GM12878 (cell line): Measurements from ENCODE around the gene LIPM. TPM values are rescaled to one million over a fixed set of nuclear protein-coding genes. Genes with fewer than 3 reads are reported as not detected.

Experiments used
- ATAC-seq: fragments of 200-7000 bp; cut with Tn5 transposase; 3 replicates; pipeline ENCODE4 v1.9.1; 2020; ENCODE audit warnings: mild to moderate bottlenecking, moderate library complexity
- BruUV-seq: library from RNA; stranded (reverse); fragments of 400-500 nt; replicated peaks from 2 replicates; lab custom pipeline; 2021; lab: Mats Ljungman, UMichigan
- CTCF ChIA-PET: fragments of 300-600 bp; sonication (Branson Sonifier 250); formaldehyde crosslinking; extraction: SDS; loops from one replicate; lab custom pipeline; 2021; ENCODE audit warnings: inconsistent platforms; lab: Yijun Ruan, JAX
- POLR2A ChIA-PET: fragments of 350-600 bp; formaldehyde crosslinking; extraction: SDS; loops from one replicate; lab custom pipeline; 2021; ENCODE audit warnings: inconsistent platforms; lab: Charles Lee
- RAD21 ChIA-PET: fragments of 300-600 bp; sonication (Branson Sonifier 250); formaldehyde crosslinking; loops from one replicate; lab custom pipeline; 2023; ENCODE audit warnings: antibody characterized with exemption; ENCODE audit not compliant: unreplicated experiment; lab: Charles Lee
- SMC1A ChIA-PET: fragments of 300-600 bp; sonication (Branson Sonifier 250); formaldehyde crosslinking; loops from one replicate; lab custom pipeline; 2023; ENCODE audit not compliant: unreplicated experiment, uncharacterized antibody; lab: Charles Lee
- DNase-seq: peaks from one replicate; pipeline ENCODE4 v3.0.0-alpha.2; 2011; ENCODE audit warnings: low read depth, low spot score
- FAIRE-seq: peaks from 3 replicates; lab custom pipeline; 2011; peaks lifted over from hg19 to GRCh38; lab: Jason Lieb, UNC
- H2AFZ ChIP-seq: 2 replicates; pipeline ENCODE4 v1.6.0; 2011; ENCODE audit warnings: low read depth, low read length, control low read depth; ENCODE audit not compliant: control insufficient read depth
- H3K27ac ChIP-seq: 2 replicates; pipeline ENCODE4 v1.5.1; 2011; ENCODE audit warnings: control low read depth; ENCODE audit not compliant: control insufficient read depth, insufficient read depth
- H3K27me3 ChIP-seq, 2 experiments: replicated peaks in 1 of 2; 2 replicates each; pipeline versions ENCODE4 v1.6.0 to v1.6.1; 2011; ENCODE audit warnings: low read length in 1 of 2; ENCODE audit not compliant: control insufficient read depth in 2 of 2, insufficient read depth in 2 of 2
- H3K36me3 ChIP-seq, 2 experiments: 2 replicates each; pipeline ENCODE4 v1.5.1; 2011; ENCODE audit warnings: low read length in 1 of 2; ENCODE audit not compliant: control insufficient read depth in 2 of 2, insufficient read depth in 2 of 2
- H3K4me1 ChIP-seq: 2 replicates; pipeline ENCODE4 v1.6.1; 2011; ENCODE audit warnings: mild to moderate bottlenecking, low read length, moderate library complexity, mixed read lengths; ENCODE audit not compliant: control insufficient read depth, insufficient read depth
- H3K4me2 ChIP-seq: 2 replicates; pipeline ENCODE4 v1.6.0; 2011; ENCODE audit warnings: control low read depth; ENCODE audit not compliant: control insufficient read depth, insufficient read depth
- H3K4me3 ChIP-seq: fragments of 200-600 bp; sonication (generic); 2 replicates; pipeline ENCODE4 v1.5.1; 2016
- H3K79me2 ChIP-seq: 2 replicates; pipeline ENCODE4 v1.6.0; 2011; ENCODE audit warnings: low read length; ENCODE audit not compliant: control insufficient read depth, insufficient read depth
- H3K9ac ChIP-seq: 2 replicates; pipeline ENCODE4 v1.8.0; 2011; ENCODE audit warnings: low read length, control low read depth, mixed read lengths; ENCODE audit not compliant: control insufficient read depth, insufficient read depth
- H3K9me3 ChIP-seq: replicated peaks from 3 replicates; pipeline ENCODE4 v1.5.1; 2011; ENCODE audit warnings: mild to moderate bottlenecking, low read length; ENCODE audit not compliant: control insufficient read depth, insufficient read depth
- H4K20me1 ChIP-seq: 2 replicates; pipeline ENCODE4 v1.6.0; 2011; ENCODE audit not compliant: control insufficient read depth, insufficient read depth
- BCL11A ChIP-seq: IDR thresholded peaks from 2 replicates; pipeline ENCODE4 v1.6.1; 2011; ENCODE audit warnings: low read depth, low read length
- CBX5 ChIP-seq: sonication (generic); IDR thresholded peaks from 2 replicates; pipeline ENCODE4 v1.6.1; 2016; ENCODE audit warnings: low read depth, moderate library complexity, mild to moderate bottlenecking, inconsistent platforms
- EGR1 ChIP-seq, 2 experiments: IDR thresholded peaks; 1 replicate in 1 of 2; 2 replicates in 1 of 2; pipeline ENCODE4 v1.6.1; 2011 to 2012; ENCODE audit warnings: low read depth in 2 of 2, low read length in 2 of 2, borderline replicate concordance in 1 of 2, mild to moderate bottlenecking in 1 of 2, moderate library complexity in 1 of 2
- EZH2 ChIP-seq: IDR thresholded peaks from 2 replicates; pipeline ENCODE4 v1.6.1; 2012; ENCODE audit warnings: low read depth, mild to moderate bottlenecking, control low read depth, inconsistent platforms, low read length, borderline replicate concordance; ENCODE audit not compliant: control insufficient read depth
- IKZF2 ChIP-seq, 2 experiments: fragments of 450-650 bp; IDR thresholded peaks; 2 replicates each; pipeline ENCODE4 v1.6.1; 2017; ENCODE audit warnings: mild to moderate bottlenecking in 2 of 2, moderate library complexity in 2 of 2
- MEF2A ChIP-seq: IDR thresholded peaks from 2 replicates; pipeline ENCODE4 v1.6.1; 2011; ENCODE audit warnings: low read depth, mild to moderate bottlenecking, low read length, moderate library complexity; ENCODE audit not compliant: insufficient read depth
- MTA2 ChIP-seq: fragments of 450-650 bp; IDR thresholded peaks from 2 replicates; pipeline ENCODE4 v1.6.1; 2016; ENCODE audit warnings: low read depth, mild to moderate bottlenecking, moderate library complexity
- RAD51 ChIP-seq: fragments of 450-650 bp; IDR thresholded peaks from 2 replicates; pipeline ENCODE4 v1.6.1; 2016; ENCODE audit warnings: moderate library complexity, mild to moderate bottlenecking, inconsistent platforms
- RB1 ChIP-seq: fragments of 450-650 bp; formaldehyde crosslinking; IDR thresholded peaks from 2 replicates; pipeline ENCODE4 v1.6.1; 2017; ENCODE audit warnings: mild to moderate bottlenecking, borderline replicate concordance
- RCOR1 ChIP-seq: conservative IDR thresholded peaks from 2 replicates; pipeline ENCODE4 v1.6.1; 2012; ENCODE audit warnings: low read depth, low read length, improper control_type of control experiment
- RFX5 ChIP-seq: IDR thresholded peaks from 2 replicates; pipeline ENCODE4 v1.6.1; 2011; ENCODE audit warnings: low read depth, low read length, improper control_type of control experiment
- SMAD1 ChIP-seq: fragments of 450-650 bp; IDR thresholded peaks from 2 replicates; pipeline ENCODE4 v1.6.1; 2018; ENCODE audit warnings: mild to moderate bottlenecking, low read depth; ENCODE audit not compliant: partially characterized antibody
- SMAD5 ChIP-seq: IDR thresholded peaks from 2 replicates; pipeline ENCODE4 v1.6.1; 2016; ENCODE audit warnings: antibody characterized with exemption, low read depth
- SMC3 ChIP-seq: IDR thresholded peaks from 2 replicates; pipeline ENCODE4 v1.6.1; 2011; ENCODE audit warnings: low read length, improper control_type of control experiment, borderline replicate concordance
- SP1 ChIP-seq: IDR thresholded peaks from one replicate; pipeline ENCODE4 v1.6.1; 2011; ENCODE audit warnings: low read depth, low read length
- TAF1 ChIP-seq: IDR thresholded peaks from 2 replicates; pipeline ENCODE4 v1.6.1; 2011; ENCODE audit warnings: mild to moderate bottlenecking, low read depth, low read length, borderline replicate concordance
- TARDBP ChIP-seq: IDR thresholded peaks from 2 replicates; pipeline ENCODE4 v1.6.1; 2016; ENCODE audit warnings: borderline replicate concordance
- ZNF24 ChIP-seq: fragments of 450-650 bp; IDR thresholded peaks from 2 replicates; pipeline ENCODE4 v1.6.1; 2017; ENCODE audit warnings: antibody characterized with exemption, mild to moderate bottlenecking
- WGBS: methylation state at CpG from one replicate; pipeline ENCODE4 v1.1.6; 2016; ENCODE audit warnings: low lambda C conversion rate; ENCODE audit not compliant: insufficient replicate concordance, insufficient coverage; ENCODE audit errors: missing lambda C conversion rate; 5-methylcytosine and 5-hydroxymethylcytosine counted together
- in situ Hi-C: fragments of 300-500 bp; cut with MboI; formaldehyde crosslinking; loops from 9 replicates; pipeline ENCODE4 v1.14.3; 2018; ENCODE audit warnings: mixed read lengths
- intact Hi-C: fragments of 100-400 bp; cut with micrococcal nuclease; formaldehyde crosslinking; loops from one replicate; pipeline ENCODE4 v1.14.2; 2022; ENCODE audit not compliant: unreplicated experiment
- polyA plus RNA-seq, 11 experiments: library from polyadenylated mRNA; depleted of rRNA in 4 of 11; unstranded in 6 of 11; stranded (reverse) in 5 of 11; fragments of >200 nt; fragmentation: Nextera tagmentation in 4 of 11; fragmentation: Illumina TruSeq in 1 of 11; extraction: Ambion mirVana in 4 of 11; extraction: Trizol in 1 of 11; gene quantifications; 1 replicate in 1 of 11; 2 replicates in 10 of 11; pipeline versions ENCODE4 v1.2.1 to v1.2.3, GENCODE V29; 2011 to 2016; ENCODE audit warnings: inconsistent platforms in 2 of 11, missing spikeins in 2 of 11, low read depth in 1 of 11
- total RNA-seq, 4 experiments: library from RNA; depleted of rRNA in 3 of 4; stranded (reverse); fragments of >200 nt in 3 of 4; fragmentation: Illumina TruSeq in 1 of 4; extraction: Trizol in 1 of 4; gene quantifications; 2 replicates each; pipeline versions ENCODE4 v1.2.1 to v1.2.3, GENCODE V29; 2013 to 2021
- TF ChIP-seq, protein P1 (sequence below): fragments of 450-650 bp; IDR thresholded peaks from 2 replicates; pipeline ENCODE4 v1.6.1; 2017; ENCODE audit warnings: mild to moderate bottlenecking, moderate library complexity
- TF ChIP-seq, protein P2 (sequence below), 3 experiments: IDR thresholded peaks in 2 of 3; conservative IDR thresholded peaks in 1 of 3; 2 replicates each; pipeline ENCODE4 v1.5.1; 2011; ENCODE audit warnings: low read depth in 3 of 3, low read length in 3 of 3, mild to moderate bottlenecking in 3 of 3, control low read depth in 2 of 3, moderate library complexity in 2 of 3, inconsistent platforms in 1 of 3, mixed read lengths in 1 of 3; ENCODE audit not compliant: control insufficient read depth in 2 of 3, insufficient read depth in 1 of 3; ENCODE audit errors: extremely low read depth in 1 of 3

LIPM gene
- total and polyA plus RNA-seq, 10 of the 15 experiments (the other 5 are each of a cell fraction or from before 2014, with no cell fraction given) = not detected

DNA sequence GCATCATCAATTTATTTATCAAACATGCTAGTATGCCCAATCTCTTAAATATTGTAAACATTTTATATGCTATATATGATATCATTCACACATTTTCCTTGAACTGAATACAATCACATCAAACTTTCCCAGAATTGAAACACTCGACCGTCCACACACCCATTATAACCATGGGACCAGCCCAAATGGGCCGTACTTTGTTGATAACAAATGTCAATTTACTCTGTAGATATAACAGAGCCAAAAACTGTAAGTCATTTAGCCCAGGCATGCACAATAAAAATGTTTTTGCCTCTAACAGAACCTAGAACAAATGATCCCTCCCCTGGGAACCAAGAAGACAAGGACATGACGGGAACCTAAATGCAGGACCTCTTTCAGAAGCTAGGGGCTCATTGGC is 49.8 kb downstream of the LIPM start:
- Histone ChIP-seq H3K4me3 (no peak overlapping the region), H3K27ac (no peak overlapping the region), H2AFZ (no peak overlapping the region), H3K9ac (no peak overlapping the region), H3K27me3 (no peaks in the 10 kb centered on the region), H3K4me2 (no peak overlapping the region), H3K36me3 (no peaks in the 10 kb centered on the region), H3K79me2 (no peaks in the 10 kb centered on the region), H3K4me1 (peaks cover 4% of the 10 kb centered on the region; the same call in 1 of the 2 replicates), H3K9me3 (no peaks in the 10 kb centered on the region), H4K20me1 (no peaks in the 10 kb centered on the region)
- ChIA-PET RAD21 (interaction anchor here (0.9 to 1.0 kb wide), 2 partner anchors 10 to 81 kb away, joined by 3 read pairs; no protein-coding TSS in a partner anchor), SMC1A (interaction anchor here (0.8 to 3.8 kb wide), 5 partner anchors 8 to 48 kb away, joined by 4 to 24 read pairs (median 5); no protein-coding TSS in a partner anchor), POLR2A (no interaction called here), CTCF (interaction anchor here (1.1 to 3.6 kb wide), 6 partner anchors 10 to 82 kb away, joined by 3 to 30 read pairs (median 6); no protein-coding TSS in a partner anchor)
- TF ChIP-seq SMAD5 = no peak
- no peak for TF ChIP-seq BCL11A
- TF ChIP-seq SMC3 = no peak
- no peak for TF ChIP-seq RFX5
- TF ChIP-seq EGR1 (IDR thresholded peaks at IDR 0.05; ENCODE audit: borderline replicate concordance in 1 of 2, low read depth in 2 of 2, low read length in 2 of 2) = no peak
- TF ChIP-seq SP1 = no peak
- TF ChIP-seq TARDBP = no peak
- TF ChIP-seq CBX5 = no peak
- TF ChIP-seq MEF2A = no peak
- TF ChIP-seq RB1 = no peak
- no peak for TF ChIP-seq RAD51
- TF ChIP-seq SMAD1 = no peak
- TF ChIP-seq MTA2 = no peak
- TF ChIP-seq IKZF2 (IDR thresholded peaks at IDR 0.05) = no peak
- no peak for TF ChIP-seq RCOR1
- no peak for TF ChIP-seq EZH2
- no peak for TF ChIP-seq TAF1
- TF ChIP-seq, protein P1, sequence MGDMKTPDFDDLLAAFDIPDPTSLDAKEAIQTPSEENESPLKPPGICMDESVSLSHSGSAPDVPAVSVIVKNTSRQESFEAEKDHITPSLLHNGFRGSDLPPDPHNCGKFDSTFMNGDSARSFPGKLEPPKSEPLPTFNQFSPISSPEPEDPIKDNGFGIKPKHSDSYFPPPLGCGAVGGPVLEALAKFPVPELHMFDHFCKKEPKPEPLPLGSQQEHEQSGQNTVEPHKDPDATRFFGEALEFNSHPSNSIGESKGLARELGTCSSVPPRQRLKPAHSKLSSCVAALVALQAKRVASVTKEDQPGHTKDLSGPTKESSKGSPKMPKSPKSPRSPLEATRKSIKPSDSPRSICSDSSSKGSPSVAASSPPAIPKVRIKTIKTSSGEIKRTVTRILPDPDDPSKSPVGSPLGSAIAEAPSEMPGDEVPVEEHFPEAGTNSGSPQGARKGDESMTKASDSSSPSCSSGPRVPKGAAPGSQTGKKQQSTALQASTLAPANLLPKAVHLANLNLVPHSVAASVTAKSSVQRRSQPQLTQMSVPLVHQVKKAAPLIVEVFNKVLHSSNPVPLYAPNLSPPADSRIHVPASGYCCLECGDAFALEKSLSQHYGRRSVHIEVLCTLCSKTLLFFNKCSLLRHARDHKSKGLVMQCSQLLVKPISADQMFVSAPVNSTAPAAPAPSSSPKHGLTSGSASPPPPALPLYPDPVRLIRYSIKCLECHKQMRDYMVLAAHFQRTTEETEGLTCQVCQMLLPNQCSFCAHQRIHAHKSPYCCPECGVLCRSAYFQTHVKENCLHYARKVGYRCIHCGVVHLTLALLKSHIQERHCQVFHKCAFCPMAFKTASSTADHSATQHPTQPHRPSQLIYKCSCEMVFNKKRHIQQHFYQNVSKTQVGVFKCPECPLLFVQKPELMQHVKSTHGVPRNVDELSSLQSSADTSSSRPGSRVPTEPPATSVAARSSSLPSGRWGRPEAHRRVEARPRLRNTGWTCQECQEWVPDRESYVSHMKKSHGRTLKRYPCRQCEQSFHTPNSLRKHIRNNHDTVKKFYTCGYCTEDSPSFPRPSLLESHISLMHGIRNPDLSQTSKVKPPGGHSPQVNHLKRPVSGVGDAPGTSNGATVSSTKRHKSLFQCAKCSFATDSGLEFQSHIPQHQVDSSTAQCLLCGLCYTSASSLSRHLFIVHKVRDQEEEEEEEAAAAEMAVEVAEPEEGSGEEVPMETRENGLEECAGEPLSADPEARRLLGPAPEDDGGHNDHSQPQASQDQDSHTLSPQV = no peak
- TF ChIP-seq, protein P2, sequence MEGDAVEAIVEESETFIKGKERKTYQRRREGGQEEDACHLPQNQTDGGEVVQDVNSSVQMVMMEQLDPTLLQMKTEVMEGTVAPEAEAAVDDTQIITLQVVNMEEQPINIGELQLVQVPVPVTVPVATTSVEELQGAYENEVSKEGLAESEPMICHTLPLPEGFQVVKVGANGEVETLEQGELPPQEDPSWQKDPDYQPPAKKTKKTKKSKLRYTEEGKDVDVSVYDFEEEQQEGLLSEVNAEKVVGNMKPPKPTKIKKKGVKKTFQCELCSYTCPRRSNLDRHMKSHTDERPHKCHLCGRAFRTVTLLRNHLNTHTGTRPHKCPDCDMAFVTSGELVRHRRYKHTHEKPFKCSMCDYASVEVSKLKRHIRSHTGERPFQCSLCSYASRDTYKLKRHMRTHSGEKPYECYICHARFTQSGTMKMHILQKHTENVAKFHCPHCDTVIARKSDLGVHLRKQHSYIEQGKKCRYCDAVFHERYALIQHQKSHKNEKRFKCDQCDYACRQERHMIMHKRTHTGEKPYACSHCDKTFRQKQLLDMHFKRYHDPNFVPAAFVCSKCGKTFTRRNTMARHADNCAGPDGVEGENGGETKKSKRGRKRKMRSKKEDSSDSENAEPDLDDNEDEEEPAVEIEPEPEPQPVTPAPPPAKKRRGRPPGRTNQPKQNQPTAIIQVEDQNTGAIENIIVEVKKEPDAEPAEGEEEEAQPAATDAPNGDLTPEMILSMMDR (IDR thresholded peaks at IDR 0.05 in 2 of 3, conservative IDR thresholded peaks at IDR 0.05 in 1 of 3; ENCODE audit: control insufficient read depth in 2 of 3, extremely low read depth in 1 of 3, insufficient read depth in 1 of 3, low read depth in 3 of 3, low read length in 3 of 3) = no peak
- TF ChIP-seq ZNF24 = no peak
- no peak for FAIRE-seq
- no TSS peak for BruUV-seq
- no peak for ATAC-seq
- in situ Hi-C loops = no loop called here
- WGBS = 97% methylated on average over 4 of the region's 4 CpGs
- DNase-seq = no peak
- intact Hi-C loops = no loop called here
